ENCODE data around the gene ZNF665.

Gene ZNF665

DNA sequence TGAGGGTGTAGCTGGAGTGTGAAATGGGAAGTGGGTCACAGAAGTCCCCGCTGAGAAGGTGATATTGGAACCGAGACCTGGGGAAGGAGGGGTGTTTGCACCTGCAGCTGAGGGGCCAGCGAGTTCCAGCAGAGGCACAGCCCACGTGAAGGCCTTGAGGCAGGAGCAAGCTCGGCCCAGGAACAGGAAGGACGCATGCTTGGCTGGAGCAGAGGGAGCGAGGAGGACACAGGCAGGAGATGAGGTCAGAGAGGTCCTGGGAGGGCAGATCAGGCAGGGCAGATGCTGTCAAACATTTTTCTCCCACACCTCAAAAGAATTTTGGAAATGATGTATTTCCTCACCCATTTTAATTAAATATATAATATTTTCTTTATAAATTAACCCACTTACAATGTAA, 69.8 kb downstream of the ZNF665 start:
- no peak for TF ChIP-seq CTCF (conservative IDR thresholded peaks at IDR 0.05)

More for the DNA sequence above, 69.8 kb downstream of the ZNF665 start:
- H3K27ac ChIP-seq, result no peak overlapping the region
